ENCODE measurements around the gene GPR55.

The GPR55 gene

GRCh38 chr2:230872151-230872967, 52.7 kb downstream of the GPR55 start:
- no peak overlapping the region for H3K4me3 ChIP-seq (ENCODE audit: low read depth, low read length)
- DNase-seq (ENCODE audit: low read depth, low spot score) = no peak
- TF ChIP-seq CTCF (IDR thresholded peaks at IDR 0.05; ENCODE audit: low read depth, low read length) = no peak
- in situ Hi-C loops (cut with HindIII; ENCODE audit: low sequenced_read_pairs) = no loop called here

GRCh38 chr2:230871361-230872150, 53.5 kb downstream of the GPR55 start:
- TF ChIP-seq CTCF (IDR thresholded peaks at IDR 0.05; ENCODE audit: low read depth, low read length) = no peak
- no peak overlapping the region for H3K4me3 ChIP-seq (ENCODE audit: low read depth, low read length)
- in situ Hi-C loops (cut with HindIII; ENCODE audit: low sequenced_read_pairs) = no loop called here
- DNase-seq (ENCODE audit: low read depth, low spot score) = no peak

- in situ Hi-C loops (cut with HindIII; ENCODE audit: low sequenced_read_pairs) = no loop called here
- no peak overlapping the region for H3K4me3 ChIP-seq (ENCODE audit: low read depth, low read length)
- TF ChIP-seq CTCF (IDR thresholded peaks at IDR 0.05; ENCODE audit: low read depth, low read length) = no peak
- DNase-seq (ENCODE audit: low read depth, low spot score) = no peak
These were observed 54.3 kb downstream of the GPR55 start for GRCh38 chr2:230870544-230871360.

GRCh38 chr2:230869914-230870543, 55.0 kb downstream of the GPR55 start:
- H3K4me3 ChIP-seq (ENCODE audit: low read depth, low read length) = no peak overlapping the region
- TF ChIP-seq CTCF (IDR thresholded peaks at IDR 0.05; ENCODE audit: low read depth, low read length) = no peak
- DNase-seq (ENCODE audit: low read depth, low spot score) = no peak
- in situ Hi-C loops (cut with HindIII; ENCODE audit: low sequenced_read_pairs) = no loop called here

- TF ChIP-seq CTCF (IDR thresholded peaks at IDR 0.05; ENCODE audit: low read depth, low read length) = no peak
- DNase-seq (ENCODE audit: low read depth, low spot score) = peak; percentile 17
- in situ Hi-C loops (cut with HindIII; ENCODE audit: low sequenced_read_pairs) = no loop called here
- H3K4me3 ChIP-seq (ENCODE audit: low read depth, low read length) = no peak overlapping the region
These were observed 55.8 kb downstream of the GPR55 start for GRCh38 chr2:230868947-230869913.

Measured in astrocyte of the spinal cord (primary cell).